22Rv1 (cell line): ENCODE results near the gene BHLHE23.

Experiments
- ZFX ChIP-seq: fragments of 450-650 bp; IDR thresholded peaks from 2 replicates; pipeline ENCODE4 v1.6.1; 2017; ENCODE audit warnings: antibody characterized with exemption, borderline replicate concordance
- TF ChIP-seq, protein P1 (sequence below): fragments of 450-650 bp; IDR thresholded peaks from 2 replicates; pipeline ENCODE4 v1.5.1; 2017; ENCODE audit warnings: mild to moderate bottlenecking

DNA sequence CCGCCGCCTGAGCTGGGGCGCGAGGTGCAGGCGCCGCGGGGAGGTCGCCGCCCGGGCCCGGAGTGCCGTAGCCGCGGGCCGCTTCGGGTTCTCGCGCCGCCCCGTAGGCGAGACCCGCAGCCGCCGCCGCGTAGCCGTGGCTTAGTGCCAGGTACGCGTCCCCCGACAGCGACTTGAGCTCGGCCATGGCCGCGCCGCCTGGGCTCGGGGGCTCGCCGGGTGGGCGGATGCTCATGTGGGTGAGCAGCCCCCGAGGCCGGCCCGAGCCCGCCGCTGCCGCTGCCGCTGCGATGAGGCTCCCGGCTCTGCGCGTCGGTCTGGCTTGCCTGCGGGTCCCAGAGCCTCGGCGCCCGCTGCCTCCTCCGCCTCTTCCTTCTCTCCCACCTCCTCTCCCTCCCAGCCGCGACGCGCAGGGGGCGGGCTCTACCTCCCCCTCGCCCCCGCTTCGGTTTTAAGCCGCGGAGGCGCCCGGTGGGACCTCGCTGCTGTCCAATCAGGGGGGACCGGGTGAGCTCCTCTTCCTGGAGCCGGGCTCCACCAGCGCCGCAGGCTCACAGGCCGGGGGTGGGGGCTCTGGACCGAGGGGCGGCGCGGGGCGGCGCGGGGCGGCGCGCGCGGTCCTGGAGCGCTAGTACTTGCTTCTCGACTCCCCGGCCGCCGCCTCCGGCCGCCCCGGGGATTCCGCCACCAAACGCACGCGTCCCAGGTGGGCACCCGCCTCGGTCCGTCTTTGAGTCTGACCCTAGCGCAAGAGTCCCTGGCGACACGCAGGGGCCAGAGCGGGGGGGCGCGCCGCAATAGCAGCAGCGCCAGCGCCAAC, at the start of gene BHLHE23:
- TF ChIP-seq, protein P1, sequence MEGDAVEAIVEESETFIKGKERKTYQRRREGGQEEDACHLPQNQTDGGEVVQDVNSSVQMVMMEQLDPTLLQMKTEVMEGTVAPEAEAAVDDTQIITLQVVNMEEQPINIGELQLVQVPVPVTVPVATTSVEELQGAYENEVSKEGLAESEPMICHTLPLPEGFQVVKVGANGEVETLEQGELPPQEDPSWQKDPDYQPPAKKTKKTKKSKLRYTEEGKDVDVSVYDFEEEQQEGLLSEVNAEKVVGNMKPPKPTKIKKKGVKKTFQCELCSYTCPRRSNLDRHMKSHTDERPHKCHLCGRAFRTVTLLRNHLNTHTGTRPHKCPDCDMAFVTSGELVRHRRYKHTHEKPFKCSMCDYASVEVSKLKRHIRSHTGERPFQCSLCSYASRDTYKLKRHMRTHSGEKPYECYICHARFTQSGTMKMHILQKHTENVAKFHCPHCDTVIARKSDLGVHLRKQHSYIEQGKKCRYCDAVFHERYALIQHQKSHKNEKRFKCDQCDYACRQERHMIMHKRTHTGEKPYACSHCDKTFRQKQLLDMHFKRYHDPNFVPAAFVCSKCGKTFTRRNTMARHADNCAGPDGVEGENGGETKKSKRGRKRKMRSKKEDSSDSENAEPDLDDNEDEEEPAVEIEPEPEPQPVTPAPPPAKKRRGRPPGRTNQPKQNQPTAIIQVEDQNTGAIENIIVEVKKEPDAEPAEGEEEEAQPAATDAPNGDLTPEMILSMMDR = no peak
- no peak for TF ChIP-seq ZFX
